Measurements from ENCODE around the gene TFAM.

DNA sequence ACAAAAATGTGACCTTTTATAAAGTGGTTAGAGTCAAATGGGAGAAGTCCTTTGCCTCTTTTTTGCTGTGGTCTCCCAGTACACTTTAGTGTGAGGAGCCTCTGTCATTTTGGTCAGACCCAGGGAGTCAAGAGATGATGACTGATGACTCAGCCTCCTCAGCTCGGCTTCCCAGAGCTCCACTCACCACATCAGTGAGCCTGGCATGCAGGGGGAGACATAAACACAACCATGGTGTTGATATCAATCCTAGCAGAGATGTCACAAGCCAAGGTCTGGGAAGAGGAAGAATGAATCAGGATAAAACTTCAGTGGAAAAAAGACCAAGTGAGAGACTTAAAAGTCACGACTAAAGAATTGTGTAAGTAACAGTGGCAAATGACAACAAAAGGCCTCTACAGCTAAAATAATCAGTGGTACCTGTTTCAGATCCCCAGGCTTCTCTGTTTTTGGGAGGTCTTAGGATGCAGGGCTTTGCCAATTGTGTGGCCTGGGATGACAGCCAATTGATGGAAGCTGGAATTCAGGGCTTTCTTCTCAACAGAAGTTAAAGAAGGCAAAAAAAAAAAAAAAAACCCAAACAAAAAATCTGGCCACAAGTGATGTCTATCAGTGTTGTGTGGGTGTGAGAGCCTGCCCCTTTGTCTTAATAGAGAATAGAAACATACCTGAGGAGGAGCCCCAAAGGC lies 50.2 kb downstream of the TFAM start:
- TF ChIP-seq, protein P1, sequence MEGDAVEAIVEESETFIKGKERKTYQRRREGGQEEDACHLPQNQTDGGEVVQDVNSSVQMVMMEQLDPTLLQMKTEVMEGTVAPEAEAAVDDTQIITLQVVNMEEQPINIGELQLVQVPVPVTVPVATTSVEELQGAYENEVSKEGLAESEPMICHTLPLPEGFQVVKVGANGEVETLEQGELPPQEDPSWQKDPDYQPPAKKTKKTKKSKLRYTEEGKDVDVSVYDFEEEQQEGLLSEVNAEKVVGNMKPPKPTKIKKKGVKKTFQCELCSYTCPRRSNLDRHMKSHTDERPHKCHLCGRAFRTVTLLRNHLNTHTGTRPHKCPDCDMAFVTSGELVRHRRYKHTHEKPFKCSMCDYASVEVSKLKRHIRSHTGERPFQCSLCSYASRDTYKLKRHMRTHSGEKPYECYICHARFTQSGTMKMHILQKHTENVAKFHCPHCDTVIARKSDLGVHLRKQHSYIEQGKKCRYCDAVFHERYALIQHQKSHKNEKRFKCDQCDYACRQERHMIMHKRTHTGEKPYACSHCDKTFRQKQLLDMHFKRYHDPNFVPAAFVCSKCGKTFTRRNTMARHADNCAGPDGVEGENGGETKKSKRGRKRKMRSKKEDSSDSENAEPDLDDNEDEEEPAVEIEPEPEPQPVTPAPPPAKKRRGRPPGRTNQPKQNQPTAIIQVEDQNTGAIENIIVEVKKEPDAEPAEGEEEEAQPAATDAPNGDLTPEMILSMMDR (IDR thresholded peaks at IDR 0.05; ENCODE audit: low read depth, low read length, missing input control), result no peak
- TF ChIP-seq EGR1 (IDR thresholded peaks at IDR 0.05; ENCODE audit: low read depth in 2 of 2) (no peak), TAF1 (conservative IDR thresholded peaks at IDR 0.05) (no peak), GABPA (IDR thresholded peaks at IDR 0.05 in 1 of 2, conservative IDR thresholded peaks at IDR 0.05 in 1 of 2) (no peak)
- TF ChIP-seq, protein P2, sequence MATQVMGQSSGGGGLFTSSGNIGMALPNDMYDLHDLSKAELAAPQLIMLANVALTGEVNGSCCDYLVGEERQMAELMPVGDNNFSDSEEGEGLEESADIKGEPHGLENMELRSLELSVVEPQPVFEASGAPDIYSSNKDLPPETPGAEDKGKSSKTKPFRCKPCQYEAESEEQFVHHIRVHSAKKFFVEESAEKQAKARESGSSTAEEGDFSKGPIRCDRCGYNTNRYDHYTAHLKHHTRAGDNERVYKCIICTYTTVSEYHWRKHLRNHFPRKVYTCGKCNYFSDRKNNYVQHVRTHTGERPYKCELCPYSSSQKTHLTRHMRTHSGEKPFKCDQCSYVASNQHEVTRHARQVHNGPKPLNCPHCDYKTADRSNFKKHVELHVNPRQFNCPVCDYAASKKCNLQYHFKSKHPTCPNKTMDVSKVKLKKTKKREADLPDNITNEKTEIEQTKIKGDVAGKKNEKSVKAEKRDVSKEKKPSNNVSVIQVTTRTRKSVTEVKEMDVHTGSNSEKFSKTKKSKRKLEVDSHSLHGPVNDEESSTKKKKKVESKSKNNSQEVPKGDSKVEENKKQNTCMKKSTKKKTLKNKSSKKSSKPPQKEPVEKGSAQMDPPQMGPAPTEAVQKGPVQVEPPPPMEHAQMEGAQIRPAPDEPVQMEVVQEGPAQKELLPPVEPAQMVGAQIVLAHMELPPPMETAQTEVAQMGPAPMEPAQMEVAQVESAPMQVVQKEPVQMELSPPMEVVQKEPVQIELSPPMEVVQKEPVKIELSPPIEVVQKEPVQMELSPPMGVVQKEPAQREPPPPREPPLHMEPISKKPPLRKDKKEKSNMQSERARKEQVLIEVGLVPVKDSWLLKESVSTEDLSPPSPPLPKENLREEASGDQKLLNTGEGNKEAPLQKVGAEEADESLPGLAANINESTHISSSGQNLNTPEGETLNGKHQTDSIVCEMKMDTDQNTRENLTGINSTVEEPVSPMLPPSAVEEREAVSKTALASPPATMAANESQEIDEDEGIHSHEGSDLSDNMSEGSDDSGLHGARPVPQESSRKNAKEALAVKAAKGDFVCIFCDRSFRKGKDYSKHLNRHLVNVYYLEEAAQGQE (IDR thresholded peaks at IDR 0.05), result no peak

Measured in liver (tissue), 3 donors.